H1 (cell line): ENCODE results near the gene SLC8A1. TPM values are rescaled to one million over a fixed set of nuclear protein-coding genes. Genes with fewer than 3 reads are reported as not detected.

ENCODE experiments used
- ASH2L ChIP-seq: fragments of 200-600, 300-600 bp; sonication (generic); IDR thresholded peaks from one replicate; pipeline ENCODE4 v1.7.1; 2017; ENCODE audit warnings: low read length
- ATF2 ChIP-seq: IDR thresholded peaks from 2 replicates; pipeline ENCODE4 v1.6.1; 2012; ENCODE audit warnings: low read length, inconsistent platforms
- BRCA1 ChIP-seq: IDR thresholded peaks from 2 replicates; pipeline ENCODE4 v1.6.1; 2012; ENCODE audit warnings: low read depth, low read length, improper control_type of control experiment
- CBX8 ChIP-seq: fragments of 300-800, 300-1000 bp; sonication (generic); IDR thresholded peaks from 2 replicates; pipeline ENCODE4 v1.7.1; 2016; ENCODE audit warnings: low read depth, low read length, borderline replicate concordance
- CHD1 ChIP-seq: IDR thresholded peaks from 2 replicates; pipeline ENCODE4 v1.6.1; 2012; ENCODE audit warnings: low read depth, low read length, improper control_type of control experiment
- CHD7 ChIP-seq: fragments of 300-600 bp; sonication (generic); IDR thresholded peaks from 2 replicates; pipeline ENCODE4 v1.7.1; 2012; ENCODE audit warnings: low read length, moderate library complexity, mild to moderate bottlenecking, inconsistent platforms; ENCODE audit not compliant: insufficient replicate concordance
- E2F6 ChIP-seq: IDR thresholded peaks from 2 replicates; pipeline ENCODE4 v1.6.1; 2012; ENCODE audit warnings: inconsistent platforms
- POLR2A ChIP-seq, 2 experiments: IDR thresholded peaks; 1 replicate in 1 of 2; 2 replicates in 1 of 2; pipeline ENCODE4 v1.6.1; 2011; ENCODE audit warnings: low read depth in 2 of 2, low read length in 2 of 2, mild to moderate bottlenecking in 2 of 2; ENCODE audit errors: control extremely low read depth in 1 of 2
- RAD21 ChIP-seq, 2 experiments: IDR thresholded peaks in 1 of 2; conservative IDR thresholded peaks in 1 of 2; 2 replicates each; pipeline ENCODE4 v1.6.1; 2011; ENCODE audit warnings: low read depth in 2 of 2, low read length in 2 of 2, improper control_type of control experiment in 1 of 2, inconsistent platforms in 1 of 2, mild to moderate bottlenecking in 1 of 2, moderate library complexity in 1 of 2
- YY1 ChIP-seq: IDR thresholded peaks from 2 replicates; pipeline ENCODE4 v1.6.1; 2011; ENCODE audit warnings: low read depth, mild to moderate bottlenecking, low read length
- polyA plus RNA-seq, 7 experiments: library from polyadenylated mRNA; depleted of rRNA in 3 of 7; stranded (reverse) in 5 of 7; unstranded in 2 of 7; fragments of >200 nt in 5 of 7; fragments of 200-250 nt in 2 of 7; gene quantifications; 1 replicate in 5 of 7; 2 replicates in 1 of 7; 4 replicates in 1 of 7; pipeline versions ENCODE4 v1.2.1 to v1.2.3, GENCODE V29; 2011 to 2013; ENCODE audit warnings: missing spikeins in 2 of 7, mixed read lengths in 2 of 7
- total RNA-seq: library from RNA; stranded (reverse); fragmentation: NEBNext Ultra II Directional; extraction: Animal tissue kit (Norgen Biotek cat#: 25700); gene quantifications from 2 replicates; pipeline ENCODE4 v1.2.1, GENCODE V29; 2021

SLC8A1 gene
- total and polyA plus RNA-seq, 2 of the 8 experiments (the other 6 are each of a cell fraction or from before 2014, with no cell fraction given) = 0.68 to 3.6 TPM

GRCh38 chr2:40367032-40367431 lies 84.9 kb downstream of the SLC8A1 start (continued):
- TF ChIP-seq CHD7 = no peak
- no peak for TF ChIP-seq E2F6
- no peak for TF ChIP-seq YY1
- TF ChIP-seq BRCA1 = no peak
- no peak for TF ChIP-seq ATF2
- TF ChIP-seq ASH2L = no peak
- no peak for TF ChIP-seq POLR2A (IDR thresholded peaks at IDR 0.05; ENCODE audit: control extremely low read depth in 1 of 2, low read depth in 2 of 2, low read length in 2 of 2)
- no peak for TF ChIP-seq RAD21 (IDR thresholded peaks at IDR 0.05 in 1 of 2, conservative IDR thresholded peaks at IDR 0.05 in 1 of 2; ENCODE audit: low read depth in 2 of 2, low read length in 2 of 2)
- no peak for TF ChIP-seq CBX8
- TF ChIP-seq CHD1 = no peak
